ENCODE measurements around the gene FBXO3. TPM values are rescaled to one million over a fixed set of nuclear protein-coding genes. Genes with fewer than 3 reads are reported as not detected.
A peak's percentile ranks its signal among the peaks of the same experiment; 100 is the strongest.

The FBXO3 gene
- total RNA-seq, 4 donors from 2014 or later = 27.3 to 43.9 (median 34.4) TPM

- no peaks in the 10 kb centered on the region for H3K27me3 ChIP-seq
- TF ChIP-seq POLR2A (IDR thresholded peaks at IDR 0.05) = no peak
- TF ChIP-seq CTCF (IDR thresholded peaks at IDR 0.05) = no peak
- WGBS, 2 donors = 70 to 73% methylated on average over 5 of the region's 5 CpGs
- no peak overlapping the region for H3K4me3 ChIP-seq
- intact Hi-C loops (cut with DNase I) = no loop called here
- H3K9me3 ChIP-seq = no peaks in the 10 kb centered on the region
- peaks cover 51 to 91% (median 56%) of the 10 kb centered on the region in 3 donors for H3K4me1 ChIP-seq
- DNase-seq = no peak
- H3K36me3 ChIP-seq = no peaks in the 10 kb centered on the region
- peak overlapping the region; percentile 87 to 91 (median 90) for H3K27ac ChIP-seq
Observed at GRCh38 chr11:33698921-33699320, 75.4 kb downstream of the FBXO3 start.

GRCh38 chr11:33697997-33698396, 76.3 kb downstream of the FBXO3 start:
- Histone ChIP-seq H3K9me3 (no peaks in the 10 kb centered on the region), H3K36me3 (no peaks in the 10 kb centered on the region), H3K27ac (peak overlapping the region in 3 of 4 donors; percentile 65 to 91 (median 78)), H3K4me3 (no peak overlapping the region), H3K4me1 (peaks cover 50 to 91% (median 61%) of the 10 kb centered on the region in 3 donors), H3K27me3 (no peaks in the 10 kb centered on the region)
- TF ChIP-seq POLR2A (IDR thresholded peaks at IDR 0.05) = no peak
- no peak for TF ChIP-seq CTCF (IDR thresholded peaks at IDR 0.05)
- no peak for DNase-seq
- WGBS, 2 donors = 66 to 84% methylated on average over 2 of the region's 3 CpGs
- intact Hi-C loops (cut with DNase I) = no loop called here

- intact Hi-C loops (cut with DNase I) = no loop called here
- Histone ChIP-seq H3K27ac (peak overlapping the region; percentile 47 to 91 (median 72)), H3K9me3 (no peaks in the 10 kb centered on the region), H3K27me3 (no peaks in the 10 kb centered on the region), H3K4me1 (peaks cover 48 to 91% (median 67%) of the 10 kb centered on the region in 3 donors), H3K4me3 (no peak overlapping the region), H3K36me3 (no peaks in the 10 kb centered on the region)
- TF ChIP-seq POLR2A (IDR thresholded peaks at IDR 0.05) (no peak), CTCF (IDR thresholded peaks at IDR 0.05) (no peak)
- DNase-seq = no peak
- WGBS, 2 donors = 65 to 69% methylated on average over 6 of the region's 6 CpGs
Observed at GRCh38 chr11:33696931-33697638, 77.2 kb downstream of the FBXO3 start.

- intact Hi-C loops (cut with DNase I) = no loop called here
- H3K36me3 ChIP-seq = no peaks in the 10 kb centered on the region
- H3K27ac ChIP-seq = peak overlapping the region; percentile 47 to 91 (median 72)
- H3K4me1 ChIP-seq = peaks cover 49 to 91% (median 67%) of the 10 kb centered on the region in 3 donors
- H3K4me3 ChIP-seq = no peak overlapping the region
- H3K27me3 ChIP-seq = no peaks in the 10 kb centered on the region
- DNase-seq = no peak
- WGBS, 2 donors = 27 to 29% methylated on average over 5 of the region's 5 CpGs
- TF ChIP-seq CTCF (IDR thresholded peaks at IDR 0.05) = no peak
- TF ChIP-seq POLR2A (IDR thresholded peaks at IDR 0.05) = no peak
- no peaks in the 10 kb centered on the region for H3K9me3 ChIP-seq
Observed at GRCh38 chr11:33696411-33696810, 77.9 kb downstream of the FBXO3 start.

- Histone ChIP-seq H3K36me3 (no peaks in the 10 kb centered on the region), H3K4me3 (no peak overlapping the region), H3K27me3 (no peaks in the 10 kb centered on the region), H3K27ac (peak overlapping the region; percentile 65 to 94 (median 84)), H3K9me3 (no peaks in the 10 kb centered on the region), H3K4me1 (peaks cover 49 to 95% (median 73%) of the 10 kb centered on the region in 3 donors)
- no peak for DNase-seq
- intact Hi-C loops (cut with DNase I) = no loop called here
- WGBS, 2 donors = 54 to 73% methylated on average over 3 of the region's 4 CpGs
- TF ChIP-seq CTCF (IDR thresholded peaks at IDR 0.05) (no peak), POLR2A (IDR thresholded peaks at IDR 0.05) (no peak)
Observed at GRCh38 chr11:33695051-33695566, 79.2 kb downstream of the FBXO3 start.

Measured in esophagus squamous epithelium (tissue), 5 donors.